GM23338 (cell line): ENCODE data around the gene RYR1.
A peak's percentile ranks its signal among the peaks of the same experiment; 100 is the strongest.

ENCODE experiments used
- CREB1 ChIP-seq: fragments of 250-450 bp; sonication (Bioruptor Pico); IDR thresholded peaks from 2 replicates; pipeline ENCODE4 v1.5.0; 2020; ENCODE audit warnings: low read depth, mild to moderate bottlenecking, moderate library complexity
- CTCF ChIP-seq, 2 experiments: fragments of 200-600 bp in 1 of 2; sonication (generic) in 1 of 2; conservative IDR thresholded peaks; 2 replicates each; pipeline versions ENCODE4 v1.5.1 to v1.6.1; 2016 to 2017; ENCODE audit warnings: antibody characterized with exemption in 2 of 2, low read depth in 2 of 2, mild to moderate bottlenecking in 2 of 2, moderate library complexity in 1 of 2
- ETS1 ChIP-seq: IDR thresholded peaks from 2 replicates; pipeline ENCODE4 v1.6.1; 2016; ENCODE audit warnings: antibody characterized with exemption
- EZH2 ChIP-seq: fragments of 200-600 bp; sonication (generic); IDR thresholded peaks from one replicate; pipeline ENCODE4 v1.8.0; 2017; ENCODE audit warnings: antibody characterized with exemption, mild to moderate bottlenecking, low read depth; ENCODE audit not compliant: unreplicated experiment
- EZH2phosphoT487 ChIP-seq: fragments of 200-600 bp; sonication (generic); IDR thresholded peaks from one replicate; pipeline ENCODE4 v1.8.1; 2018; ENCODE audit warnings: antibody characterized with exemption; ENCODE audit not compliant: unreplicated experiment
- JUNB ChIP-seq: IDR thresholded peaks from one replicate; pipeline ENCODE4 v1.6.1; 2016; ENCODE audit warnings: antibody characterized with exemption; ENCODE audit not compliant: unreplicated experiment
- NANOG ChIP-seq: IDR thresholded peaks from 2 replicates; pipeline ENCODE4 v1.6.1; 2016; ENCODE audit warnings: antibody characterized with exemption, borderline replicate concordance
- POLR2AphosphoS5 ChIP-seq: IDR thresholded peaks from 2 replicates; pipeline ENCODE4 v1.6.1; 2016; ENCODE audit warnings: antibody characterized with exemption, low read depth
- ZNF114 ChIP-seq: fragments of 250-450 bp; sonication (Bioruptor Pico); IDR thresholded peaks from 2 replicates; pipeline ENCODE4 v1.5.0; 2020; ENCODE audit warnings: mild to moderate bottlenecking, moderate library complexity
- ZNF331 ChIP-seq: fragments of 250-450 bp; sonication (Bioruptor Pico); IDR thresholded peaks from 2 replicates; pipeline ENCODE4 v1.5.0; 2020; ENCODE audit warnings: low read depth, mild to moderate bottlenecking, moderate library complexity
- ZNF462 ChIP-seq: fragments of 250-450 bp; sonication (Bioruptor Pico); IDR thresholded peaks from 2 replicates; pipeline ENCODE4 v1.5.0; 2020; ENCODE audit warnings: mild to moderate bottlenecking, moderate library complexity
- TF ChIP-seq, protein P1 (sequence below): IDR thresholded peaks from one replicate; pipeline ENCODE4 v1.6.1; 2018; ENCODE audit warnings: antibody characterized with exemption; ENCODE audit not compliant: unreplicated experiment

DNA sequence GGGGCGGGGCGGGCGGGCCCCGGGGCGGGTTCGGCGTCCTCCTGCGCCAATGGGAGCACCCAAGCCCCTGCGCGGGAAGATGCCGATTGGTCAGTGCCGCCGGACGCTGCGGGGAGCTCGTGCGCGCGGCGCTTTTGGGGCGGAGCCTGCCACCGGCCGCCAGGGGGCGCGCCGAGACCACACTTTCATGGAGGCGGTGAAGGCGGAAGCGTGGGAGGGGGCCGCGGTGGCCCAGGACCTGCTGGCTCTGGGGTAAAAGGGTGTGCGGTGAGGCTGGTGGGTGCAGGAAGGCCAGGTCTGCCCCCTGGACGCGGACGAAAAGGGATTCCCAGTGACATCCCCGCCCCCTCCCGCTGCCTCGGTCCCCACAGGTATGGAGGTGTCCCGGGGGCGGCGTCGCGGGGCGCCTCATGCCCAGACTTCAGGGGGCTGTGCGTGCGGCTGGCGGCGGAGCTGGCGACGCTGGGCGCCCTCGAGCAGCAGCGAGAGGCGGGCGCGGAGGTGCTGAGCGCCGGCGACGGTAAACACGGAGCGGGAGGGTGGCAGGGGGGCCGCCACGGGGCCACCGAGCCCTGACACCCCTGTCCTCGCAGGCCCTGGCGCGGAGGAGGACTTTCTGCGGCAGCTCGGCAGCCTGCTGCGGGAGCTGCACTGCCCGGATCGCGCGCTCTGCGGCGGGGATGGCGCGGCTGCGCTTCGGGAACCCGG lies 30.4 kb upstream of the RYR1 start, which contains the start of gene FAM98C:
- no peak for TF ChIP-seq EZH2
- TF ChIP-seq CTCF (conservative IDR thresholded peaks at IDR 0.05; ENCODE audit: low read depth in 2 of 2) = peak; percentile 74 to 93
- peak; percentile 41; the same call in 1 of the 2 replicates for TF ChIP-seq POLR2AphosphoS5
- no peak for TF ChIP-seq ZNF462 (CRISPR knock-in tag)
- TF ChIP-seq EZH2phosphoT487 = no peak
- TF ChIP-seq, protein P1, sequence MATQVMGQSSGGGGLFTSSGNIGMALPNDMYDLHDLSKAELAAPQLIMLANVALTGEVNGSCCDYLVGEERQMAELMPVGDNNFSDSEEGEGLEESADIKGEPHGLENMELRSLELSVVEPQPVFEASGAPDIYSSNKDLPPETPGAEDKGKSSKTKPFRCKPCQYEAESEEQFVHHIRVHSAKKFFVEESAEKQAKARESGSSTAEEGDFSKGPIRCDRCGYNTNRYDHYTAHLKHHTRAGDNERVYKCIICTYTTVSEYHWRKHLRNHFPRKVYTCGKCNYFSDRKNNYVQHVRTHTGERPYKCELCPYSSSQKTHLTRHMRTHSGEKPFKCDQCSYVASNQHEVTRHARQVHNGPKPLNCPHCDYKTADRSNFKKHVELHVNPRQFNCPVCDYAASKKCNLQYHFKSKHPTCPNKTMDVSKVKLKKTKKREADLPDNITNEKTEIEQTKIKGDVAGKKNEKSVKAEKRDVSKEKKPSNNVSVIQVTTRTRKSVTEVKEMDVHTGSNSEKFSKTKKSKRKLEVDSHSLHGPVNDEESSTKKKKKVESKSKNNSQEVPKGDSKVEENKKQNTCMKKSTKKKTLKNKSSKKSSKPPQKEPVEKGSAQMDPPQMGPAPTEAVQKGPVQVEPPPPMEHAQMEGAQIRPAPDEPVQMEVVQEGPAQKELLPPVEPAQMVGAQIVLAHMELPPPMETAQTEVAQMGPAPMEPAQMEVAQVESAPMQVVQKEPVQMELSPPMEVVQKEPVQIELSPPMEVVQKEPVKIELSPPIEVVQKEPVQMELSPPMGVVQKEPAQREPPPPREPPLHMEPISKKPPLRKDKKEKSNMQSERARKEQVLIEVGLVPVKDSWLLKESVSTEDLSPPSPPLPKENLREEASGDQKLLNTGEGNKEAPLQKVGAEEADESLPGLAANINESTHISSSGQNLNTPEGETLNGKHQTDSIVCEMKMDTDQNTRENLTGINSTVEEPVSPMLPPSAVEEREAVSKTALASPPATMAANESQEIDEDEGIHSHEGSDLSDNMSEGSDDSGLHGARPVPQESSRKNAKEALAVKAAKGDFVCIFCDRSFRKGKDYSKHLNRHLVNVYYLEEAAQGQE = no peak
- TF ChIP-seq JUNB = no peak
- TF ChIP-seq CREB1 = peak; percentile 82
- no peak; the same call in 1 of the 2 replicates for TF ChIP-seq ETS1
- TF ChIP-seq ZNF114 (CRISPR knock-in tag) = no peak
- TF ChIP-seq ZNF331 (CRISPR knock-in tag) = no peak
- no peak for TF ChIP-seq NANOG
